22Rv1 (cell line): ENCODE results near the gene GPR179.

ENCODE experiments used
- H3K27ac ChIP-seq: fragments of 450-650 bp; 2 replicates; pipeline ENCODE4 v1.5.1; 2017
- ZFX ChIP-seq: fragments of 450-650 bp; IDR thresholded peaks from 2 replicates; pipeline ENCODE4 v1.6.1; 2017; ENCODE audit warnings: antibody characterized with exemption, borderline replicate concordance
- TF ChIP-seq, protein P1 (sequence below): fragments of 450-650 bp; IDR thresholded peaks from 2 replicates; pipeline ENCODE4 v1.5.1; 2017; ENCODE audit warnings: mild to moderate bottlenecking

The GPR179 gene

DNA sequence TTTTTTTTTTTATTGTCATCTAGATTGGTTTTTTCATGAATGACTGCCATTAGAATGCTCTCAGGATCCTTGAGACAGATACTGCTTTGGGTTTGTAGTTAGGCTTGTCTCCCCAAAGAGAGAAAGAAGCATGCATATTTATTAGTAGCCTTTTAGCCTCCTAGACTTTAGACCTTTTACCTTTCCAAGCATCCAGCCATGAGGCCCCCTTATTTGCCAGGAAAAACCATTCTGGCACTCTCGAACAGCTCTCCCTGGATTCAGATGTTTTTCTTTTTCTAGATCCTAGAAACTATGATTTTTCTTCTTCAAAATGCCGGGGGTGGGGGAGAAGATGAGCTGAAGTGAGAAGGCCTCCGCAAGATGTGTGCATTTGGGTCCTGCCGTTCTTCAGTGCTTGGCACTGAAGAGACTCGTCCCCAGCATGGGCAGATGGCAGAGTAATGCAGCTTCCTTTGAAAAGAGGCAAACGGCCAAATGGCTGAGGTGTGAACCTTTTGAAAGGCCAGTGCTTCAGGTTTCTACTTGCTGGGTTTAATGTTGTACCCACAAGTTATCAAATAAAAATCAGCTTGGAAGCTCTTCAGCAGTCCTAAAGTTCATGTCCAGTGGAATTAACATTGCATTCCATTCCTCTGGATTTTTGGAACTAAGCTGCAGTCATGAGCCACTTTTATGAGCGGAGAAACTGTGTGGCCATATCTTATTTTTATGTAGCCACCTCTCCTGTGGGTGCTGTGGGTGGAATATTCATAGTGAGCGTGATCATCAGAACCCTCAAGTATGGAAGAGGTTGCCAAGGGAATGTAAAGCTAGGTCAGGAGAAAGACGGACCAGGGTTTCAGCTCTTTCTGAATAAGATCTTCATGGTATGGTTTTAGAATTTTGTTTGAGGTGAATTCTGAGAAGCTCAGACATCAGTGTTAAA lies 15.1 kb upstream of the GPR179 start:
- H3K27ac ChIP-seq: no peak overlapping the region
- TF ChIP-seq, protein P1, sequence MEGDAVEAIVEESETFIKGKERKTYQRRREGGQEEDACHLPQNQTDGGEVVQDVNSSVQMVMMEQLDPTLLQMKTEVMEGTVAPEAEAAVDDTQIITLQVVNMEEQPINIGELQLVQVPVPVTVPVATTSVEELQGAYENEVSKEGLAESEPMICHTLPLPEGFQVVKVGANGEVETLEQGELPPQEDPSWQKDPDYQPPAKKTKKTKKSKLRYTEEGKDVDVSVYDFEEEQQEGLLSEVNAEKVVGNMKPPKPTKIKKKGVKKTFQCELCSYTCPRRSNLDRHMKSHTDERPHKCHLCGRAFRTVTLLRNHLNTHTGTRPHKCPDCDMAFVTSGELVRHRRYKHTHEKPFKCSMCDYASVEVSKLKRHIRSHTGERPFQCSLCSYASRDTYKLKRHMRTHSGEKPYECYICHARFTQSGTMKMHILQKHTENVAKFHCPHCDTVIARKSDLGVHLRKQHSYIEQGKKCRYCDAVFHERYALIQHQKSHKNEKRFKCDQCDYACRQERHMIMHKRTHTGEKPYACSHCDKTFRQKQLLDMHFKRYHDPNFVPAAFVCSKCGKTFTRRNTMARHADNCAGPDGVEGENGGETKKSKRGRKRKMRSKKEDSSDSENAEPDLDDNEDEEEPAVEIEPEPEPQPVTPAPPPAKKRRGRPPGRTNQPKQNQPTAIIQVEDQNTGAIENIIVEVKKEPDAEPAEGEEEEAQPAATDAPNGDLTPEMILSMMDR: no peak
- no peak for TF ChIP-seq ZFX

DNA sequence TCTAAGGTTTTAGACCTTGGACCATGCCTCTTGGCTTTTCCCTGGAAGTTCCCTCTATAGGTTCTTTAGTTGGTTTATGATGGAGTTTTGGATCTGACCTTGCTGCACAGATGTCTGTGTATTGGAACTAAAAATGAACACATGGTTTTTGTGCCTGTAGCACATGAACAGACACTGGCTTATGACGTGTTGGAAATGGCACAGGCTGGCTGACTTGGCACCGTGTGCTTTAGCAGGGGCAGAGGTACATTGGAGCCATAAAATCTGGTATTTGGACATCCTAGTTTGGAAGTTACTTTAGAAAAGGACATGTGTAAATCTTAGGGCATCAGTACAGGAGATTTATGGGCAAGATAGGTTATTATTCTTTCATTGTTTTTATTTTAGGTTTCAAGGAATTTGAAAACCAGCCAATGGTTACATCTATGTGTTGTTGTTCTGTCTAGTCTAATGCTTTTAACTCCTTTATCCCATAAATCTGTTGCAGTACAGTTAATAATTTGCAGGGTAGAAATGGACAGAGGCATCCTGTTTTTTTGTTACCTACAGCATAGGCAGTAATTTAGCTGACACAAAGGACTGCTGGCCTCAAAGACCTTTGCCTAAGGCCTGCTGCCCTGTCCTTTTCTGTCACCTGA lies 13.8 kb upstream of the GPR179 start:
- no peak for TF ChIP-seq ZFX
- TF ChIP-seq, protein P1: no peak
- H3K27ac ChIP-seq: no peak overlapping the region

DNA sequence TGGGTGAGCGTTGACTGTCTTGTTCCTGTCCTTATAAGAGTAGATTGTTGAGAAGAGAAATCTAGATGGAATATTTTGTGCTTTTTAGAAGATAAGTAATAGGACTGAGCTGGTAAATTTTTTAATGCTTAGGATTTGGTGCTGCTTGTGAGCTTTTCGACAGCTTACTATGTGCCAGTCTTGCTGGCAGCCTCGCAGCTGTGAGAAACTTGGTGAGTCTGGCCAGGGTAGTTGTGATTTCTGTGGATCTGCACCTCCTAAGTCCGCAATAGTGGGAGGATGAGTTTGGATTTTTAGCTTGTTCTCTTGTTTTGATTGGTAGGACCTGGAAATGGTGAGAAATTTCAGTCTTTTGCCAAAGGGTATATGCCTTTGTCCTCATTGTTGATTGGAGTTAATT lies 11.5 kb upstream of the GPR179 start:
- no peak for TF ChIP-seq ZFX
- TF ChIP-seq, protein P1: no peak
- no peak overlapping the region for H3K27ac ChIP-seq

DNA sequence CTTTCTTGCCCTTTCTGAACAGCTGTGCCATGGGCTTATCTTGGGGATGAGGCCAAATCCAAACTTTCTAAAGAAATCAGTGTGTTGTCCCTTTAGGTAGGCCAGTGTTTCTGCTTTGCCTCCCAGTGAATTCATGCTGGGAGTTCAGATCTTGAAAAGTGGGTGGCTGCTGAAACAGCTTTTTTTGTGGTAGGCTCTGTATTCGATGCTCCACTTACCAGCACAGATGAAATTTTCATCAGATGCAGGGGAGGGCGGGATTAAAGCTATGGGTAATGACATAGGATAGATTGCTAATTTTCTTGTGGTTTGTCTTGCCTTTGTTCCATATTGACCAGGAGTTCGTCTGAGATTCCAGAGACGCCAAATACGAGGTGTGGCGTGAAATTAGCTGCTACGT lies 10.7 kb upstream of the GPR179 start:
- no peak for TF ChIP-seq ZFX
- TF ChIP-seq, protein P1: no peak
- H3K27ac ChIP-seq: no peak overlapping the region

DNA sequence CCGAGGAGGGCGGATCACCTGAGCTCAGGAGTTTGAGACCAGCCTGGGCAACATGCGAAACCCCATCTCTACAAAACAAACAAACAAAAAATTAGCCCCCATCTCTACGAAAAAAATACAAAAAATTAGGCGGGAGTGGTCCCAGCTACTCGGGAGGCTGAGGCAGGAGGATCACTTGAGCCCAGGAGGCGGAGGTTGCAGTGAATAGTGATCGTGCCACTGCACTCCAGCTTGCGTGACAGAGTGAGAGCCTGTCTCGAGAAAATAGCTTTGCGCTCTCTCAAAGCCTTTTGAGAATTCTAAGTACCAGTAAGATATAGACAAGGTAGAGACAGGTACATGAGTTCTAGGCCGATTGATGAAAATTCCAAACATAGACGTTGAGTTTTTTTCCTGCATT lies 9.9 kb upstream of the GPR179 start:
- no peak overlapping the region for H3K27ac ChIP-seq
- no peak for TF ChIP-seq ZFX
- TF ChIP-seq, protein P1: no peak

DNA sequence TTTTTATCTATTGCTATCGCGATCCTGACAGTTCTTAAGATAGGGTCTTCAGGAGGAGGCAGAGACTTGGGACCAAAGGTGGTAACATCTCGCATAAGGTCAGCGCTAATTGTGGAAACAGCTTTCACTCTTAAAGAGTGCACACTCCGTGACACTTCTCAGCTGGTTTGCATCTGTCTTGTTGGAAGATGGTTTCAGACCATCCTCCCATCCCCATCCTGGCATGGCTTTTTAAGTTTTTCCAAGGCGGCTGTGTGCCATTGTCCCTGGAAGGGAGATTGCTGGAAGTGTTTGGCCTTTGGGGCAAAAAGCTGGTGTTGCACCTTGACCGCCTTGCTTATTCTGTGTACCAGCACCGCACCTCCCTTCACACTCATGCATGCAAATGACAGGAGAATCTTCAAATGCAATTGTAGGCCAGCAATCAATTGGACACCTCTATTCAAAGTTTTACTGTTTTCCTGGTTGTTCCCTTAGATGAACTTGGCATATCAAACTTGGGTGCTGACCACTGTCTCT lies 9.4 kb upstream of the GPR179 start:
- no peak for TF ChIP-seq ZFX
- TF ChIP-seq, protein P1: no peak
- no peak overlapping the region for H3K27ac ChIP-seq
